HepG2 (cell line): ENCODE data around the gene MIF4GD. TPM values are rescaled to one million over a fixed set of nuclear protein-coding genes. Genes with fewer than 3 reads are reported as not detected.

Experiments used
- AKNA ChIP-seq: sonication (generic); formaldehyde crosslinking; IDR thresholded peaks from 2 replicates; pipeline ENCODE4 v1.4.0; 2020; ENCODE audit warnings: missing genetic modification reagents, borderline replicate concordance
- ARHGAP35 ChIP-seq: sonication (generic); formaldehyde crosslinking; IDR thresholded peaks from 2 replicates; pipeline ENCODE4 v1.9.0; 2022; ENCODE audit warnings: mild to moderate bottlenecking, inconsistent platforms, moderate library complexity, missing genetic modification reagents, borderline replicate concordance
- ATAD3A ChIP-seq: sonication (generic); formaldehyde crosslinking; IDR thresholded peaks from 2 replicates; pipeline ENCODE4 v1.4.0; 2020; ENCODE audit warnings: missing genetic modification reagents
- ATF7 ChIP-seq, 2 experiments: fragments of 450-650 bp in 1 of 2; sonication (generic) in 1 of 2; formaldehyde crosslinking in 1 of 2; IDR thresholded peaks; 2 replicates each; pipeline versions ENCODE4 v1.4.0 to v1.6.1; 2016 to 2020; ENCODE audit warnings: antibody characterized with exemption in 1 of 2, mild to moderate bottlenecking in 1 of 2, missing genetic modification reagents in 1 of 2
- DDIT3 ChIP-seq: sonication (generic); formaldehyde crosslinking; IDR thresholded peaks from 2 replicates; pipeline ENCODE4 v1.4.0; 2020; ENCODE audit warnings: mild to moderate bottlenecking, missing genetic modification reagents
- DNMT3B ChIP-seq: conservative IDR thresholded peaks from 2 replicates; pipeline ENCODE4 v1.6.1; 2016; ENCODE audit warnings: missing biosample characterization, control low read depth
- ETV6 ChIP-seq: sonication (generic); formaldehyde crosslinking; conservative IDR thresholded peaks from 2 replicates; pipeline ENCODE4 v1.4.0; 2020; ENCODE audit warnings: missing genetic modification reagents
- FLYWCH1 ChIP-seq: sonication (generic); formaldehyde crosslinking; IDR thresholded peaks from 2 replicates; pipeline ENCODE4 v1.8.1; 2023; ENCODE audit warnings: mild to moderate bottlenecking, missing genetic modification reagents
- HIVEP1 ChIP-seq: sonication (generic); formaldehyde crosslinking; IDR thresholded peaks from 2 replicates; pipeline ENCODE4 v1.4.0; 2020; ENCODE audit warnings: mild to moderate bottlenecking, missing genetic modification reagents
- HNF4G ChIP-seq, 2 experiments: sonication (generic) in 1 of 2; formaldehyde crosslinking in 1 of 2; IDR thresholded peaks; 2 replicates each; pipeline versions ENCODE4 v1.4.0 to v1.6.1; 2011 to 2020; ENCODE audit warnings: borderline replicate concordance in 2 of 2, low read depth in 2 of 2, mild to moderate bottlenecking in 2 of 2, low read length in 1 of 2, missing genetic modification reagents in 1 of 2, moderate library complexity in 1 of 2
- KLF9 ChIP-seq: IDR thresholded peaks from 2 replicates; pipeline ENCODE4 v1.6.1; 2016; ENCODE audit warnings: low read depth
- MLLT10 ChIP-seq: sonication (generic); formaldehyde crosslinking; IDR thresholded peaks from 2 replicates; pipeline ENCODE4 v1.4.0; 2020; ENCODE audit warnings: missing genetic modification reagents
- MNT ChIP-seq: fragments of 450-650 bp; IDR thresholded peaks from 2 replicates; pipeline ENCODE4 v1.6.1; 2016
- NR1H2 ChIP-seq: sonication (generic); formaldehyde crosslinking; IDR thresholded peaks from 2 replicates; pipeline ENCODE4 v1.8.1; 2022; ENCODE audit warnings: low read depth, missing genetic modification reagents, borderline replicate concordance
- PBX2 ChIP-seq: IDR thresholded peaks from 2 replicates; pipeline ENCODE4 v1.6.1; 2016; ENCODE audit warnings: control low read depth
- SAP130 ChIP-seq: IDR thresholded peaks from 2 replicates; pipeline ENCODE4 v1.6.1; 2016; ENCODE audit warnings: low read depth
- SMAD1 ChIP-seq: sonication (generic); formaldehyde crosslinking; IDR thresholded peaks from 2 replicates; pipeline ENCODE4 v1.4.0; 2020; ENCODE audit warnings: missing genetic modification reagents, low read depth, mild to moderate bottlenecking, borderline replicate concordance
- ZFY ChIP-seq: sonication (generic); formaldehyde crosslinking; IDR thresholded peaks from 2 replicates; pipeline ENCODE4 v1.4.0; 2020; ENCODE audit warnings: missing genetic modification reagents
- ZNF460 ChIP-seq: sonication (generic); formaldehyde crosslinking; IDR thresholded peaks from 2 replicates; pipeline ENCODE4 v1.5.1; 2020; ENCODE audit warnings: missing genetic modification reagents, mild to moderate bottlenecking, borderline replicate concordance
- ZNF761 ChIP-seq: sonication (generic); formaldehyde crosslinking; conservative IDR thresholded peaks from 2 replicates; pipeline ENCODE4 v1.4.0; 2020; ENCODE audit warnings: mild to moderate bottlenecking, missing genetic modification reagents
- polyA plus RNA-seq, 8 experiments: library from polyadenylated mRNA; depleted of rRNA in 3 of 8; stranded (reverse) in 7 of 8; unstranded in 1 of 8; fragments of >200 nt; fragmentation: Illumina TruSeq in 4 of 8; extraction: Trizol in 4 of 8; gene quantifications; 2 replicates each; pipeline versions ENCODE4 v1.2.1 to v1.2.3, GENCODE V29; 2011 to 2016; ENCODE audit warnings: low read depth in 4 of 8, missing spikeins in 1 of 8, mixed read lengths in 1 of 8; ENCODE audit not compliant: insufficient read depth in 1 of 8
- total RNA-seq, 5 experiments: library from RNA; depleted of rRNA; stranded (reverse); fragments of >200 nt; fragmentation: Illumina TruSeq; extraction: Trizol; gene quantifications; 2 replicates each; pipeline ENCODE4 v1.2.3, GENCODE V29; 2016; ENCODE audit warnings: low read depth in 1 of 5

Gene MIF4GD
- total and polyA plus RNA-seq, 2 of the 13 experiments (the other 11 are each of a cell fraction or from before 2014, with no cell fraction given) = 14.0 to 28.0 TPM

GRCh38 chr17:75308732-75309629 lies 38.0 kb upstream of the MIF4GD start (continued):
- no peak for TF ChIP-seq AKNA
- TF ChIP-seq HIVEP1 (CRISPR knock-in tag) = no peak
- no peak for TF ChIP-seq MLLT10
- TF ChIP-seq NR1H2 (CRISPR knock-in tag) = no peak
- no peak; the same call in 1 of the 2 replicates for TF ChIP-seq ETV6 (CRISPR knock-in tag)
- TF ChIP-seq ATAD3A = no peak
- TF ChIP-seq PBX2 (CRISPR knock-in tag) = no peak
- TF ChIP-seq ZFY = peak; percentile 92
- TF ChIP-seq HNF4G (IDR thresholded peaks at IDR 0.05; ENCODE audit: borderline replicate concordance, low read depth, low read length) = peak; percentile 99
- peak; percentile 94 for TF ChIP-seq HNF4G (CRISPR knock-in tag; IDR thresholded peaks at IDR 0.05; ENCODE audit: borderline replicate concordance, low read depth)
- no peak for TF ChIP-seq FLYWCH1
- peak; percentile 78; the same call in 1 of the 2 replicates for TF ChIP-seq SMAD1 (CRISPR knock-in tag)
- TF ChIP-seq ZNF460 (CRISPR knock-in tag) = peak; percentile 37; the same call in 1 of the 2 replicates
- no peak; the same call in 1 of the 2 replicates for TF ChIP-seq DNMT3B (CRISPR knock-in tag)
- peak; percentile 96 for TF ChIP-seq ARHGAP35 (CRISPR knock-in tag)
- 0 out of 2 replicates have a peak, but pooled peaks have one; percentile 16 for TF ChIP-seq ATF7 (IDR thresholded peaks at IDR 0.05)
- peak; percentile 77; the same call in 1 of the 2 replicates for TF ChIP-seq ATF7 (CRISPR knock-in tag; IDR thresholded peaks at IDR 0.05)
- TF ChIP-seq ZNF761 (CRISPR knock-in tag) = peak; percentile 88; the same call in 1 of the 2 replicates
- TF ChIP-seq KLF9 (CRISPR knock-in tag) = peak; percentile 74; the same call in 1 of the 2 replicates
- TF ChIP-seq SAP130 (CRISPR knock-in tag) = peak; percentile 85
- TF ChIP-seq DDIT3 (CRISPR knock-in tag) = no peak
- TF ChIP-seq MNT = 0 out of 2 replicates have a peak, but pooled peaks have one; percentile 12
